Tibial artery (tissue), 4 donors: ENCODE data around the gene PBX2.

Experiments used
- DNase-seq, 2 donors: peaks; one replicate each; pipeline ENCODE4 v3.0.0-alpha.2; 2019
- H3K27ac ChIP-seq, 2 donors: fragments of 200-600 bp; sonication (generic) in 1 of 2; 1 replicate in 1 of 2; 2 replicates in 1 of 2; pipeline ENCODE4 v1.5.1; 2018 to 2019; ENCODE audit warnings: mild to moderate bottlenecking in 1 of 2
- H3K27me3 ChIP-seq, 2 donors: fragments of 200-600 bp; sonication (generic) in 1 of 2; one replicate each; pipeline versions ENCODE4 v1.5.1 to v1.6.0; 2016 to 2019
- H3K36me3 ChIP-seq, 3 donors: fragments of 200-600 bp; sonication (generic) in 2 of 3; one replicate each; pipeline ENCODE4 v1.5.1; 2016 to 2019; ENCODE audit warnings: mild to moderate bottlenecking in 2 of 3
- H3K4me1 ChIP-seq, 4 donors: fragments of 200-600 bp; sonication (generic) in 2 of 4; 1 replicate in 3 of 4; 2 replicates in 1 of 4; pipeline ENCODE4 v1.5.1; 2016 to 2019
- H3K4me3 ChIP-seq, 2 donors: fragments of 200-600 bp; sonication (generic) in 1 of 2; 1 replicate in 1 of 2; 2 replicates in 1 of 2; pipeline ENCODE4 v1.5.1; 2018 to 2019; ENCODE audit warnings: mild to moderate bottlenecking in 2 of 2
- H3K9me3 ChIP-seq, 3 donors: fragments of 200-600 bp; sonication (generic) in 1 of 3; one replicate each; pipeline ENCODE4 v1.5.1; 2016 to 2019
- intact Hi-C: fragments of 100-400 bp; cut with DNase I; formaldehyde crosslinking; loops from one replicate; pipeline ENCODE4 v1.15.0; 2023; ENCODE audit warnings: low total_unique reads
- TF ChIP-seq, protein P1 (sequence below), 2 experiments: fragments of 200-600 bp in 1 of 2; fragments of 450-650 bp in 1 of 2; IDR thresholded peaks; one replicate each; pipeline ENCODE4 v1.5.1; 2017 to 2019; ENCODE audit warnings: antibody characterized with exemption in 2 of 2, mild to moderate bottlenecking in 1 of 2, moderate library complexity in 1 of 2

Gene PBX2

DNA sequence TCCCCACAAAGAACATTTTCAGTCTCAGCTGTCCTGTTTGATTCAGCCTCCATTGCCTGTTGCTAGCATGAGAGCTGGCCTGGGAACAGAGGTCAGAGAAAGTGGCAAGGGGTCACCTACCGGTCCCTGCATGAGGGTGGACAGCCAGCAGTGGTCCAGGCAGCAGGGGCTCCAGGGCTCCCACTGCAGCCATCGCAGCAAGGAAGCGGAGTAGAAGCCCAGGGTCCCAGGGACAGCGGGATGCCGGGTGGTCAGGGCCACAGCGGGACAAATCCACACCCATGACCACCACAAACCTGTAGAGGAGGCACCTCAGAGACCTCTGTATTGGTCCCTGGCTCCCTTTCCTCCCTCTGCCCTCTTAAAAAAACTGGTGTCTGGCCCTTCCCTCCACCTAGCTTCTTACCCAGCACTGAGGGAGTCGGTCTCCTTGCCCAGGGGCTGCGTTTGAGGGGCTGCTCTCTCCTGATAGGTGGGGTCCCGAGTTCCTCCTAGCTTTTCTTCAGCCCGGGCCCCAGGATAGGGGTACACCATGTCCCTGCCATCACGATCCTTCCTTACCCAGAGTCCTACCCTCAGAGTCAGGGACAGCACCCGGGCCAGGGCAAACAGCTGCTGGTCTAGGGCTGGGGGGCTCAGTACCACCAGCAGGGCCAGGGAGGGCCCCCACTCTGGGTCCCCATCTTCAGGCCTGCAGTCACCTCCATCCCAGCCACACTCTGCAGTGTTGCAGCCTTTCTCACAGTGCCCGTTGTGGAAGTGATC is 10.9 kb upstream of the PBX2 start:
- Histone ChIP-seq H3K4me3 (no peak overlapping the region), H3K4me1 (peaks cover 0 to 10% (median 9%) of the 10 kb centered on the region in 4 donors), H3K27me3 (peaks cover 0 to 35% of the 10 kb centered on the region in 2 donors), H3K27ac (no peak overlapping the region), H3K36me3 (no peaks in the 10 kb centered on the region), H3K9me3 (no peaks in the 10 kb centered on the region)
- DNase-seq = no peak
- TF ChIP-seq, protein P1, sequence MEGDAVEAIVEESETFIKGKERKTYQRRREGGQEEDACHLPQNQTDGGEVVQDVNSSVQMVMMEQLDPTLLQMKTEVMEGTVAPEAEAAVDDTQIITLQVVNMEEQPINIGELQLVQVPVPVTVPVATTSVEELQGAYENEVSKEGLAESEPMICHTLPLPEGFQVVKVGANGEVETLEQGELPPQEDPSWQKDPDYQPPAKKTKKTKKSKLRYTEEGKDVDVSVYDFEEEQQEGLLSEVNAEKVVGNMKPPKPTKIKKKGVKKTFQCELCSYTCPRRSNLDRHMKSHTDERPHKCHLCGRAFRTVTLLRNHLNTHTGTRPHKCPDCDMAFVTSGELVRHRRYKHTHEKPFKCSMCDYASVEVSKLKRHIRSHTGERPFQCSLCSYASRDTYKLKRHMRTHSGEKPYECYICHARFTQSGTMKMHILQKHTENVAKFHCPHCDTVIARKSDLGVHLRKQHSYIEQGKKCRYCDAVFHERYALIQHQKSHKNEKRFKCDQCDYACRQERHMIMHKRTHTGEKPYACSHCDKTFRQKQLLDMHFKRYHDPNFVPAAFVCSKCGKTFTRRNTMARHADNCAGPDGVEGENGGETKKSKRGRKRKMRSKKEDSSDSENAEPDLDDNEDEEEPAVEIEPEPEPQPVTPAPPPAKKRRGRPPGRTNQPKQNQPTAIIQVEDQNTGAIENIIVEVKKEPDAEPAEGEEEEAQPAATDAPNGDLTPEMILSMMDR (IDR thresholded peaks at IDR 0.05) = no peak
- intact Hi-C loops = no loop called here

DNA sequence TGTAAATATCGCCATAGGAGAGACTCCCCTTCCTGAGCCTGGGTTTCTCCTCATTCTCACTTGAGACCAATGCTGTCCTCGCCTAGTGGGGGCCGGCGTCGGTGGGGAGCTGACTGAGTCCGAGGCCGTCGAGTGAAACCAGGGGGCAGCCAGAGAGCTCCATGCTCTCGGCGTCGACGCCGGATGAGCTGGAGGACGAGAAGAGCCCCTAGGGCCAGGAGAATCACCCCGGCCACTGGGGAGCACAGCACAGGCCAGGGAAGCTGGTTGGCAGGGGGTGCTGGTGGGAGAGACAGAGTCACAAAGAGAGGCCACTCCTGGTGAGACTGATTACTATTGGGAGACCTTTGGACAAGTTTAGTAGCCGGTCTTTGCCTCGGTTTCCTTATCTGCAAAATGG is 8.9 kb upstream of the PBX2 start:
- H3K27me3 ChIP-seq = peaks cover 0 to 31% of the 10 kb centered on the region in 2 donors
- no peak overlapping the region for H3K4me3 ChIP-seq
- no peak overlapping the region for H3K27ac ChIP-seq
- peaks cover 0 to 18% (median 16%) of the 10 kb centered on the region in 4 donors for H3K4me1 ChIP-seq
- no peaks in the 10 kb centered on the region for H3K36me3 ChIP-seq
- H3K9me3 ChIP-seq = no peaks in the 10 kb centered on the region
- TF ChIP-seq, protein P1 (IDR thresholded peaks at IDR 0.05) = no peak
- intact Hi-C loops = no loop called here
- peak in 1 of 2 donors; percentile 65 for DNase-seq

DNA sequence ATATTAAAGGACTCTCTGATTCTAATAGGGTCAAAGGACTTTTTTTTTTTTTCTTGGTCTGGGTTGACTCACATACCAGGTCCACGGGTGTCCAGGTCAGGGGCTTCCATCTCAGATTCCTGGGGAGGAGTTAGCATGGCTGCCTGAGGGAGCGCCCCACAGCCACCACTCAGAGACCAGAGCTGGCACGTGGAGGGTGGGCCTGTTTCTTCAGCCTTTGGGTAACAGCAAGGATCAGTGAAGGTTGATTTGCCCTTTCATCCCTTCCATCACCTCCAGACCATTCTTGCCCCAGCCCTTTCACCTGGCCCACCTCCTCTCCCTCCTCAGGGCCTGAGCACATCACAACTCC is 8.3 kb upstream of the PBX2 start:
- peaks cover 0 to 19% (median 16%) of the 10 kb centered on the region in 4 donors for H3K4me1 ChIP-seq
- peak in 1 of 2 donors; percentile 66 for DNase-seq
- TF ChIP-seq, protein P1 (IDR thresholded peaks at IDR 0.05) = no peak
- H3K4me3 ChIP-seq = no peak overlapping the region
- no peak overlapping the region for H3K27ac ChIP-seq
- H3K9me3 ChIP-seq = no peaks in the 10 kb centered on the region
- peaks cover 0 to 25% of the 10 kb centered on the region in 2 donors for H3K27me3 ChIP-seq
- H3K36me3 ChIP-seq = no peaks in the 10 kb centered on the region
- intact Hi-C loops = no loop called here

DNA sequence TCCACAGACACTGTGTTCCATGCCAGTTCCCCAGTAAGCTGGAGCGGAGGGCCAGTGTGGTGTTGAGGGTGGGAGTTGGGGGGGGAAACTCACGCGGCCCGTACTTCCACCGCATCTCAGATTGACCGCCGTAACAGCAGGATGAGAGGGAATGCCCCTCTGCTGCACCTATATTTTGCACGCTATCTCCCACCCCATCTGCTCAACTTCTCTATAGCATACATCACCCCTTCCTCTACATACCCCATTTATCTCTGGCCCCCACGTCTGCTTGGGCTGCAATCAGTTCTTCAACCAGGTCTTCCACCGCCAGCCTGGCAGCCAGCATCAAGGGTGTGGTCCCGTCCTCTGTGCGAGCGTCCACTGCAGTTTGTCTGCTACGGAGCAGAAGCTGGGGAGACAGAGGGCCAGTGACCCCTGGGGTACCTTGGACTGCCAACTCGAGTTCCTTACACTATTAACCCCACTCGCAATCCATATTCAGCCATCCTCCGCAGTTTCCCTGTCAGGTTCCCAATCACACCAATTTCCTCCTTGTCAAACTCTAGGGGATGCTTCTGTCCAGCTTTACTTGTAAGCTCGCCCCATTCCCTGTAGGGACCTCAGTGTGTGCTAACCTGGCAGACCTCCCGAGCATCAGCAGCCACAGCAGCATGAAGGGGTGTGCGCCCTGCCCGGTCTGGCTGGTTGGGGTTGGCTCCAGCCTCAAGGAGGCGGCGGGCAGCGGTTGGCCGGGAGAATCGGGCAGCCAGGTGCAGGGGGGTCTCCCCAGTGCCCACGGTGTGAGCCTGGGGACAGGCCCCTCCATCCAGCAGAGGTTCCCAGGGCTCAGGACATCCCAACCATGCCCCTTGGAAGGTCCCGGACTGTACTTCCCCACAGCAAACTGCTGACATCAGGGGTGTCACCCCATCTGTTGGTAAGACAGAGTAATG is 6.9 kb upstream of the PBX2 start:
- Histone ChIP-seq H3K4me3 (peak overlapping the region; percentile 71 to 87), H3K27me3 (peaks cover 0 to 15% of the 10 kb centered on the region in 2 donors), H3K27ac (peak overlapping the region; percentile 98), H3K36me3 (no peaks in the 10 kb centered on the region), H3K9me3 (no peaks in the 10 kb centered on the region), H3K4me1 (peaks cover 0 to 31% (median 16%) of the 10 kb centered on the region in 4 donors)
- intact Hi-C loops = no loop called here
- TF ChIP-seq, protein P1 (IDR thresholded peaks at IDR 0.05) = no peak
- DNase-seq = peak in 1 of 2 donors; percentile 81

DNA sequence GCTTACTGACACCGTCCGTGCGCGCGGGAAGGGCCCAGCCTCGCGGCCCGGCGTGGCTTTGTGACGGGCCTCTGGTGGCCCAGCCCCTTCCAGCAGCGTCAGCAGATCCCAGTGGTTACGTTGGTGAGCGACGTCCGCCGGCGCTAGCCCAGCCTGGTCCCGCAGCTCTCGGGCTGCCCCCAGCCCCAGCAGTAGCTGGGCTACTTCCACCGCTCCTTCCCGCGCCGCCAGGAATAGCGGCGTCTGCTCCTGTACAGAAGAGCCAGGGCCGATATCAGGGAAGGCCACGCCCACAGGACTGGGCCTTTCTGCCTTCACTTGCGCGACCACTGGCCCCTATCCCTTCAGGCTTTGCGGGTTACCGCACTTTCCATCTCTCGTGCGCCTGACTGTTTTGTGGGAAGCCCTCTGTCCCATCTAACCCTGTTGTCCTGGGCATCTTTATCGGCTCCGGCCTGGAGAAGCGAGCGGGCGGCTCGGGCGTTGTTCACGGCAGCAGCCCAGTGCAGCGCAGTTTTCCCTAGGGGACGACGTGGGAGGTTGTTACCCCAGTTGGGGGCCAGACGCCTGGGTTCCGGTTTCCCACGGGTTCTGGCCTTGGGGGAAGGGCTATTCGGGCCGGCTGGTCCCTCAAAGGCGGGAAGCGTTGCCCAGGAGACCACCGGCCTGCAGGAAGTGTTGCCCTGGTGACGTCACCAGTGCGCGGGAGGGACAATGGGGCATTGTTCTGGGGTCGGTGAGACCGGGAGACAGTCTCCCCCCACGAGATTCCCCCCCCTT is 6.1 kb upstream of the PBX2 start:
- peak; percentile 90 to 94 for DNase-seq
- H3K27me3 ChIP-seq = peaks cover 0 to 8% of the 10 kb centered on the region in 2 donors
- H3K4me1 ChIP-seq = peaks cover 0 to 31% (median 23%) of the 10 kb centered on the region in 4 donors
- intact Hi-C loops = no loop called here
- H3K9me3 ChIP-seq = no peaks in the 10 kb centered on the region
- H3K4me3 ChIP-seq = peak overlapping the region; percentile 71 to 87
- H3K27ac ChIP-seq = peak overlapping the region; percentile 98
- TF ChIP-seq, protein P1 (IDR thresholded peaks at IDR 0.05) = no peak
- no peaks in the 10 kb centered on the region for H3K36me3 ChIP-seq
